Stomach smooth muscle (tissue), 2 donors: ENCODE results near the gene MEIKIN.

Experiments used
- H3K27ac ChIP-seq: one replicate; pipeline ENCODE4 v1.7.0; 2013; ENCODE audit warnings: mild to moderate bottlenecking, low read length, inconsistent platforms
- H3K27me3 ChIP-seq, 2 donors: one replicate each; pipeline ENCODE4 v1.7.0; 2013; ENCODE audit warnings: low read length in 2 of 2; ENCODE audit not compliant: insufficient read depth in 2 of 2, control insufficient read depth in 1 of 2
- H3K36me3 ChIP-seq, 2 donors: one replicate each; pipeline ENCODE4 v1.7.0; 2013; ENCODE audit warnings: low read length in 2 of 2; ENCODE audit not compliant: control insufficient read depth in 2 of 2, insufficient read depth in 2 of 2
- H3K4me1 ChIP-seq: one replicate; pipeline ENCODE4 v1.7.0; 2013; ENCODE audit warnings: low read length; ENCODE audit not compliant: control insufficient read depth, insufficient read depth
- H3K4me3 ChIP-seq, 2 donors: one replicate each; pipeline ENCODE4 v1.7.0; 2013; ENCODE audit warnings: low read length in 2 of 2
- H3K9ac ChIP-seq, 2 donors: one replicate each; pipeline ENCODE4 v1.7.0; 2013; ENCODE audit warnings: low read length in 2 of 2, mild to moderate bottlenecking in 1 of 2
- H3K9me3 ChIP-seq, 2 donors: one replicate each; pipeline ENCODE4 v1.7.0; 2013; ENCODE audit warnings: low read length in 2 of 2; ENCODE audit not compliant: control insufficient read depth in 2 of 2
- donor health status: healthy.
- donor health status: Pancreatic carcinoma.

The MEIKIN gene

DNA sequence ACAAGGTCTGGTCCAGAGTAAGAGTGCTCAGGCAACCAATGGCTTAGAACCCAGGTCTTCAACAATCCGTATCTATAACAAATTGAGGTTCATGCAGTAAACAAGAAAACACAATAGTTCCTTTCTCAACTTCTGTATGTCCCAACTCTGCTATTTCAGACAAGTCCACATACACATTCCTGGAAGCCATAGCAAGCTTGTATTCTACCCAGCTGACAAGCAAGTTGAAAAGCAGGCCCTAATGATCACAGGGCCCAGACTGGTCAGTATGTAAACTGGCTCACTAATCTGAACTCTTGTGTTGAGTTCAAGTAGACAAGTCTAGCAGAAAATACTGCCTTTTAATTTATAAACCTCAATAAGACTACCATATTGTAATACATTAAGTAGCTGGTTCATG, 175.5 kb downstream of the MEIKIN start:
- H3K4me3 ChIP-seq, result no peak overlapping the region
- no peak overlapping the region for H3K9ac ChIP-seq
- no peaks in the 10 kb centered on the region for H3K36me3 ChIP-seq
- no peaks in the 10 kb centered on the region for H3K27me3 ChIP-seq
- no peaks in the 10 kb centered on the region for H3K9me3 ChIP-seq
- no peak overlapping the region for H3K27ac ChIP-seq
- H3K4me1 ChIP-seq, result no peaks in the 10 kb centered on the region

DNA sequence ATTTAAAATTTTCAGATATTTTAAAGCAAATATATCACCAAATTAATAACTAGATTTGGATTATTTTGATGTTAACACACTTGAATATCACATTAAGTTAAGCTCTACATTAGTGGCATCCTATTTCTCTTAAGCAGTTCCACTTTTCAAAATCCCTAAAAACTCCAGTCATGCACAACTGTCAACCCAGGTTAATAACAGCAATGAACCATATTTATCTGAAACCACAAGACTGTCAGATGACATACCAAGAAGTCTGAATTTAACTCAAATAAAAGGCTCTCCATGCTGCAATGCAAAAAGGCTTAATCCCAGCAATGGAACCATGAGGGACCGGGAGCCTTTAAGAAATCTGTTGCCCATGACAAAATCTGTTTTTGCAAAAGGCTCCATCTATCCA, 176.1 kb downstream of the MEIKIN start:
- Histone ChIP-seq H3K27ac (no peak overlapping the region), H3K9ac (no peak overlapping the region), H3K4me1 (no peaks in the 10 kb centered on the region), H3K4me3 (no peak overlapping the region), H3K9me3 (no peaks in the 10 kb centered on the region), H3K27me3 (no peaks in the 10 kb centered on the region), H3K36me3 (no peaks in the 10 kb centered on the region)

DNA sequence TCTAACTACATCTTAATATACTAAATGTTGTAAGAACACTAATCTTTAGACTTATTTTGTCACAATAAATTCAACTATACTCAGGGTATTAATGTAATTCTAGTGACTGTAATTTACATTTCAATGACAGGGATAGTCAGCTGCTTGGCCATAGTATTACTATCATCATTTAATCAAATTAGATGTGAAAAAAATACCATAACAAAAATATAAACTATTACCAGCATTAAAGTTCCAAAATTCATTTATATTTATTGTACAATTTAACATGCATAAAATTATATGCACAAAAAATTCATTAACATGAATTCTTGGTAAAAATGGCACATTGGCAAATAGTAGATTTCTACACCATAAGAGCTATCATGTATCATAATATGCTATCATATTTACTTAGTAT, 177.6 kb downstream of the MEIKIN start:
- Histone ChIP-seq H3K9ac (no peak overlapping the region), H3K4me1 (no peaks in the 10 kb centered on the region), H3K36me3 (no peaks in the 10 kb centered on the region), H3K27ac (no peak overlapping the region), H3K4me3 (no peak overlapping the region), H3K9me3 (no peaks in the 10 kb centered on the region), H3K27me3 (no peaks in the 10 kb centered on the region)

DNA sequence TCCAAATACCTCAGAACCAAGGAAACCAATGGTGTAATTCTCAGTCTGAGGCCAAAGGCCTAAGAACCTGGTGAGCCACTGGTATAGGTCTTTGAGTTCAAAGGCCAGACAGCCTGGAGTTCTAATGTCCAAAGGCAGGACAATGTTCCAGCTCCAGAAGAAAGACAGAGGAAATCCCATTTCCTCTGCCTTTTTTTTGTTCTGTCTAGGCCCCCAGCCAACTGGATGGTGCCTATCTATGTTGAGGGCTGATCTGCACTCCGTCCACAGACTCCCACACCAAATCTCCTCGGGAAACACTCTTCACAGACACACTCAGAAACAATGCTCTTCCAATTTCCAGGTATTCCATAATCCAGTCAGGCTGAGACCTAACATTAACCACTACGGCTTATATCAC, 178.8 kb downstream of the MEIKIN start:
- Histone ChIP-seq H3K4me1 (no peaks in the 10 kb centered on the region), H3K9ac (no peak overlapping the region), H3K27ac (no peak overlapping the region), H3K36me3 (no peaks in the 10 kb centered on the region), H3K4me3 (no peak overlapping the region), H3K27me3 (no peaks in the 10 kb centered on the region), H3K9me3 (no peaks in the 10 kb centered on the region)

DNA sequence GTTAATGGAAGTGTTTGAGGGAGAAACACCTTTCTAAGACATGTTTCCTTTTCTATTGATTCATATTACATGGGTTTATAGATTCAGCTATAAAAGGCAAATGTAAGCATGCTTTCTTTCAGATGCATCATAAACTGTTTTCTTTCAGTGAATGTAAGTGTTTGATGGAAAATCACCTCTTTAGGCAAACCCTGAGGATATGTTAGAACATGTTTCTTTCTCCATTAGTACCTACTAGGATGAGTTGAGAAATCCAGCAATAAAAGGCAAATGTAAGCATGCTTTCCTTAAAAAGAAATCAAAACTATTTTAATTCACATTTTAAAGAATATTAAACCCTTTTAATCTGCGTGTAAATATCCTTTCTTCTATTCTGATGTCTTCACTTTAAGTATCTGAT, 180.2 kb downstream of the MEIKIN start:
- H3K9me3 ChIP-seq, result no peaks in the 10 kb centered on the region
- no peaks in the 10 kb centered on the region for H3K36me3 ChIP-seq
- H3K27ac ChIP-seq, result no peak overlapping the region
- no peak overlapping the region for H3K9ac ChIP-seq
- no peaks in the 10 kb centered on the region for H3K4me1 ChIP-seq
- H3K4me3 ChIP-seq, result no peak overlapping the region
- no peaks in the 10 kb centered on the region for H3K27me3 ChIP-seq

DNA sequence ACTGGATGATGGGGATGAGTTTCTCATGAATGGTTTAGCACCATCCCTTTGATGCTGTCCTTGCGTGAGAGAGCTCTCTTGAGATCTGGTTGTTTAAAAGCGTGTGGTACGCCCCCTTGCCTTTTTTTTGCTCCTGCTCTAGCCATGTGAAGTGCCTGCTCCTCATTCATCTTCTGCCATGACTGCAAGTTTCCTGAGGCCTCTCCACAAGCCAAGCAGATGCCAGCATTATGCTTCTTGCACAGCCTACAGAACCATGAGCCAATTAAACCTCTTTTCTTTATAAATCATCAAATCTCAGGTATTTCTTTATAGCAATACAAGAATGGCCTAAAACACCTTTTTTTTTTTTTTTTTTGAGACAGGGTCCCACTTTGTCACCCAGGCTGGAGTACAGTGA, 181.5 kb downstream of the MEIKIN start:
- Histone ChIP-seq H3K4me3 (no peak overlapping the region), H3K27ac (no peak overlapping the region), H3K9ac (no peak overlapping the region), H3K27me3 (no peaks in the 10 kb centered on the region), H3K4me1 (no peaks in the 10 kb centered on the region), H3K36me3 (no peaks in the 10 kb centered on the region), H3K9me3 (no peaks in the 10 kb centered on the region)

DNA sequence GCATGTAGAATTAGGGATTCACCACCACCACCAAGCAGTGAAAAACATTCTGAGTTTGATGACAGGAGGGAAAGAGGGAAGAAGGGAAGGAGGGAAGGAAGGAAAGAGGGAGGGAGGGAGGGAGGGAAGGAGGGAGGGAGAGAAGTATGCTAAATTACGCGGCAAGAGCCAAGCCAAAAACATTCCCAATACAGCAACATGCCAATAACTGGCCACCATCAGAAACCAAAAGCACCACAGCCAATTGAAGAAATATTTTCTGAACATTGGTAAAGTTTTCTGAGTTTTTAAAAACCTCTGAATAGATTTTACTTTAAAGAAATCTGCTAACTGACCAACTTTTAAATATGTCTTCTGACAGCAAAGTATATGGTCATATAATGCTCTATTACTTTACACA, 184.7 kb downstream of the MEIKIN start:
- peaks cover 4% of the 10 kb centered on the region for H3K4me1 ChIP-seq
- H3K36me3 ChIP-seq, result no peaks in the 10 kb centered on the region
- H3K9me3 ChIP-seq, result no peaks in the 10 kb centered on the region
- H3K4me3 ChIP-seq, result no peak overlapping the region
- no peak overlapping the region for H3K27ac ChIP-seq
- no peak overlapping the region for H3K9ac ChIP-seq
- H3K27me3 ChIP-seq, result no peaks in the 10 kb centered on the region

DNA sequence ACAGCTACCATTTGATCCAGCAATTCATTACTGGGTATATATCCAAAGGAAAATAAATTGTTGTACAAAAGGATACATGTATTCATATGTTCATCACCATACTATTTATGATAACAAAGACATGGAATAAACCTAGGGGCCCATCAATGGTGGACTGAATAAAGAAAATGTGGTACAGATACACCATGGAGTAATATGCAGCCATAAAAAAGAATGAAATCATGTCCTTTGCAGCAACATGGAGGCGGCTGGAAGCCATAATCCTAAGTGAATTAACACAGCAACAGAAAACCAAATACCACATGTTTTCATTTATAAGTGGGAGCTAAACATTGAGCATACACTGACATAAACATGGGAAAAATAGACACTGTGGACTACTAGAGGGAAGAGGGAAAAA, 185.8 kb downstream of the MEIKIN start:
- H3K27me3 ChIP-seq, result no peaks in the 10 kb centered on the region
- no peaks in the 10 kb centered on the region for H3K36me3 ChIP-seq
- no peak overlapping the region for H3K9ac ChIP-seq
- H3K27ac ChIP-seq, result no peak overlapping the region
- H3K4me1 ChIP-seq, result peaks cover 4% of the 10 kb centered on the region
- no peaks in the 10 kb centered on the region for H3K9me3 ChIP-seq
- no peak overlapping the region for H3K4me3 ChIP-seq

DNA sequence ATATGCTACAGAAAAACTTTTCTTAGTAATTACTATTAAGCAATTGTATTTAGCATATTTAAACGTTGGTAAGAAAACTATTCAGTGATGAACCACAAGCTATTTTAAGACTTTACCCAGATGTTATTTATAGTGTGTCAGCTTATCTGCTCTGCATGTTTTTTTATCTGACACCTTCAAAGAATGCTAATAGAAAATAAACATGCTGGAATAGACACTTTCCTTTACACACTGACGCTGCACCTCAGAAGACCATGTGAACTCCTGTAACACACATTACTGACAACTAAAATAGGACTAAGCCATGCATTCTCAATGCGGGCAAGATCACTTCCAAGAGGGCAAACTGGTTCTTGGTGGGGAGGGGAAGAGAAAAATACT, 187.0 kb downstream of the MEIKIN start:
- Histone ChIP-seq H3K9ac (no peak overlapping the region), H3K27me3 (no peaks in the 10 kb centered on the region), H3K27ac (no peak overlapping the region), H3K9me3 (no peaks in the 10 kb centered on the region), H3K4me1 (peaks cover 4% of the 10 kb centered on the region), H3K36me3 (no peaks in the 10 kb centered on the region), H3K4me3 (no peak overlapping the region)

DNA sequence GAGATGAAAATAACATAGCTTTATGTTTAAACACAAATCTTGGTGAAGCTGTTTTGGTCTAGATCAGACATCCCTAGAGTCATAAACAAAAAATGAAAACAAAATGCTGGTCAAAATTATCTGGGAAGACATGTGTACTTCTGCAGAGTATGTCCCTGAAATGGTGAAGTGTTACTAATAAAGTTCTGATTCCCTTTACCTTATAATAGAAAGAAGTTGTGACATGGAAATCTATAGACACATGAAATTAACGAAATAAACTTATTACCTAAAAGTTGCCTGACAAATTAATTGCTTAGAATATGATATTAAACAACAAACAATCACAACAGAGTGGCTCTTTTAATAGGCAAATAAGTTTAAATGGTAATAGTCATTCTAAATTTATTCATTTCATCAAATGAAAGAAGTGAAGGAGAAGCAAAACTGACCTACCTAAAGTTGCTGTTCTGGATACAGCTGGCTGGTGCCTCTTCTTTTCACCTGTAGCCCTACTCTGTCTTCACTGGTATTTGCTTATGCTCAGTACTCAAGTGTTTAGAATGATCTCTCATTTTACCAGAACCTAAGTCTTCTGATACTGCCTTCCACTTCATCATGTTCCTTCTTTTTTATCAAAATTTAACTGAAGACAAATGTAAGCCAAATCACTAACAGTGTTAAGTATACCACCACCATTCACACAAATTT, 187.5 kb downstream of the MEIKIN start:
- H3K9ac ChIP-seq, result no peak overlapping the region
- H3K27me3 ChIP-seq, result no peaks in the 10 kb centered on the region
- H3K4me1 ChIP-seq, result peaks cover 4% of the 10 kb centered on the region
- no peak overlapping the region for H3K27ac ChIP-seq
- no peak overlapping the region for H3K4me3 ChIP-seq
- H3K9me3 ChIP-seq, result no peaks in the 10 kb centered on the region
- no peaks in the 10 kb centered on the region for H3K36me3 ChIP-seq
